SK-N-SH treated with all-trans-retinoic acid at 6 μM for 48 hours (cell line): ENCODE measurements around the gene TPK1.

Experiments used
- ATAC-seq: fragments of 200-7000 bp; cut with Tn5 transposase; 3 replicates; pipeline ENCODE4 v1.9.1; 2020; ENCODE audit warnings: mild to moderate bottlenecking, moderate library complexity
- ARNTL ChIP-seq: fragments of 450-650 bp; formaldehyde crosslinking; IDR thresholded peaks from 2 replicates; pipeline ENCODE4 v1.5.0; 2020; ENCODE audit warnings: low read depth, mild to moderate bottlenecking, moderate library complexity, borderline replicate concordance
- BACH2 ChIP-seq: fragments of 250-450 bp; sonication (Bioruptor Pico); IDR thresholded peaks from 2 replicates; pipeline ENCODE4 v1.9.0; 2021; ENCODE audit warnings: mild to moderate bottlenecking, borderline replicate concordance
- CREB5 ChIP-seq: fragments of 250-450 bp; sonication (Bioruptor Pico); IDR thresholded peaks from 2 replicates; pipeline ENCODE4 v1.5.1; 2020; ENCODE audit warnings: low read depth, mild to moderate bottlenecking, moderate library complexity
- CSDC2 ChIP-seq: fragments of 250-450 bp; sonication (Bioruptor Pico); IDR thresholded peaks from 2 replicates; pipeline ENCODE4 v1.5.0; 2020; ENCODE audit warnings: mild to moderate bottlenecking, moderate library complexity
- CSRNP3 ChIP-seq: fragments of 250-450 bp; sonication (Bioruptor Pico); IDR thresholded peaks from 2 replicates; pipeline ENCODE4 v1.5.1; 2021; ENCODE audit warnings: mild to moderate bottlenecking, moderate library complexity
- ESRRG ChIP-seq: fragments of 250-450 bp; sonication (Bioruptor Pico); IDR thresholded peaks from 2 replicates; pipeline ENCODE4 v1.6.1; 2021; ENCODE audit warnings: mild to moderate bottlenecking
- GLIS3 ChIP-seq: fragments of 250-450 bp; sonication (Bioruptor Pico); IDR thresholded peaks from 2 replicates; pipeline ENCODE4 v1.5.0; 2020; ENCODE audit warnings: mild to moderate bottlenecking, moderate library complexity
- ISL1 ChIP-seq: fragments of 250-450 bp; sonication (Bioruptor Pico); IDR thresholded peaks from 2 replicates; pipeline ENCODE4 v2.1.2; 2022; ENCODE audit warnings: mild to moderate bottlenecking, moderate library complexity
- OSR1 ChIP-seq: fragments of 250-450 bp; sonication (Bioruptor Pico); IDR thresholded peaks from 2 replicates; pipeline ENCODE4 v1.8.0; 2022; ENCODE audit warnings: moderate library complexity, mild to moderate bottlenecking, inconsistent platforms
- PATZ1 ChIP-seq: fragments of 250-450 bp; sonication (Bioruptor Pico); IDR thresholded peaks from 2 replicates; pipeline ENCODE4 v1.8.0; 2020; ENCODE audit warnings: mild to moderate bottlenecking, moderate library complexity, borderline replicate concordance
- POU6F1 ChIP-seq: fragments of 250-450 bp; sonication (Bioruptor Pico); IDR thresholded peaks from 2 replicates; pipeline ENCODE4 v1.8.0; 2021; ENCODE audit warnings: low read depth, mild to moderate bottlenecking, moderate library complexity, borderline replicate concordance
- PPARA ChIP-seq: fragments of 250-450 bp; sonication (Bioruptor Pico); IDR thresholded peaks from 2 replicates; pipeline ENCODE4 v1.5.0; 2020; ENCODE audit warnings: mild to moderate bottlenecking, borderline replicate concordance
- RARB ChIP-seq: fragments of 250-450 bp; sonication (Bioruptor Pico); IDR thresholded peaks from 2 replicates; pipeline ENCODE4 v1.8.0; 2021; ENCODE audit warnings: mild to moderate bottlenecking, moderate library complexity
- SNAI2 ChIP-seq: fragments of 250-450 bp; sonication (Bioruptor Pico); IDR thresholded peaks from 2 replicates; pipeline ENCODE4 v1.5.0; 2020; ENCODE audit warnings: mild to moderate bottlenecking, moderate library complexity
- TCF4 ChIP-seq: fragments of 250-450 bp; sonication (Bioruptor Pico); IDR thresholded peaks from 2 replicates; pipeline ENCODE4 v1.8.0; 2021; ENCODE audit warnings: mild to moderate bottlenecking, moderate library complexity, borderline replicate concordance
- TOX ChIP-seq: fragments of 250-450 bp; sonication (Bioruptor Pico); IDR thresholded peaks from 2 replicates; pipeline ENCODE4 v1.8.0; 2021; ENCODE audit warnings: mild to moderate bottlenecking, moderate library complexity, borderline replicate concordance
- TSHZ2 ChIP-seq: fragments of 250-450 bp; sonication (Bioruptor Pico); IDR thresholded peaks from 2 replicates; pipeline ENCODE4 v1.5.0; 2020; ENCODE audit warnings: mild to moderate bottlenecking, moderate library complexity
- ZC3H10 ChIP-seq: fragments of 250-450 bp; sonication (Bioruptor Pico); IDR thresholded peaks from 2 replicates; pipeline ENCODE4 v1.5.1; 2021; ENCODE audit warnings: mild to moderate bottlenecking, moderate library complexity
- ZFP3 ChIP-seq: fragments of 250-450 bp; sonication (Bioruptor Pico); IDR thresholded peaks from 2 replicates; pipeline ENCODE4 v1.5.0; 2020; ENCODE audit warnings: mild to moderate bottlenecking, moderate library complexity
- ZFP30 ChIP-seq: fragments of 450-650 bp; formaldehyde crosslinking; IDR thresholded peaks from 2 replicates; pipeline ENCODE4 v1.5.0; 2022; ENCODE audit warnings: mild to moderate bottlenecking, moderate library complexity
- ZNF565 ChIP-seq: fragments of 450-650 bp; formaldehyde crosslinking; conservative IDR thresholded peaks from 2 replicates; pipeline ENCODE4 v1.5.0; 2020; ENCODE audit warnings: low read depth, mild to moderate bottlenecking, moderate library complexity
- ZNF70 ChIP-seq: fragments of 450-650 bp; formaldehyde crosslinking; IDR thresholded peaks from 2 replicates; pipeline ENCODE4 v1.5.0; 2020; ENCODE audit warnings: mild to moderate bottlenecking, moderate library complexity
- ZNF8 ChIP-seq: fragments of 450-650 bp; formaldehyde crosslinking; IDR thresholded peaks from 2 replicates; pipeline ENCODE4 v1.5.0; 2020; ENCODE audit warnings: mild to moderate bottlenecking, moderate library complexity

Gene TPK1

GRCh38 chr7:144817001-144817400, 18.9 kb downstream of the TPK1 start:
- TF ChIP-seq TOX (CRISPR knock-in tag) (no peak), ESRRG (CRISPR knock-in tag) (no peak), SNAI2 (CRISPR knock-in tag) (no peak), CSDC2 (CRISPR knock-in tag) (no peak)
- TF ChIP-seq, all 23 proteins: peak for 0
- ATAC-seq: no peak

- TF ChIP-seq RARB: no peak
- no peak for TF ChIP-seq TCF4 (CRISPR knock-in tag)
- no peak for TF ChIP-seq CSRNP3
- TF ChIP-seq CREB5 (CRISPR knock-in tag): no peak
- no peak for TF ChIP-seq PATZ1 (CRISPR knock-in tag)
- no peak for TF ChIP-seq ZFP3
- no peak for TF ChIP-seq BACH2 (CRISPR knock-in tag)
- TF ChIP-seq GLIS3: no peak
- no peak for TF ChIP-seq SNAI2 (CRISPR knock-in tag)
- no peak for TF ChIP-seq TSHZ2 (CRISPR knock-in tag)
- no peak for TF ChIP-seq ISL1 (CRISPR knock-in tag)
- no peak for TF ChIP-seq TOX (CRISPR knock-in tag)
- TF ChIP-seq POU6F1 (CRISPR knock-in tag): no peak
- no peak for TF ChIP-seq ZFP30 (CRISPR knock-in tag)
- no peak for TF ChIP-seq CSDC2 (CRISPR knock-in tag)
- no peak for TF ChIP-seq ESRRG (CRISPR knock-in tag)
- no peak for TF ChIP-seq PPARA (CRISPR knock-in tag)
- no peak for TF ChIP-seq ZNF8 (CRISPR knock-in tag)
- TF ChIP-seq ZNF70: no peak
- no peak for TF ChIP-seq OSR1 (CRISPR knock-in tag)
- ATAC-seq: no peak
Observed at GRCh38 chr7:144814299-144814698, 21.6 kb downstream of the TPK1 start.

- no peak for ATAC-seq
- no peak for TF ChIP-seq ESRRG (CRISPR knock-in tag)
- no peak for TF ChIP-seq ZFP30 (CRISPR knock-in tag)
- TF ChIP-seq ZNF565 (CRISPR knock-in tag): no peak
- TF ChIP-seq SNAI2 (CRISPR knock-in tag): no peak
- TF ChIP-seq ZNF8 (CRISPR knock-in tag): no peak
- TF ChIP-seq CSRNP3: no peak
- no peak for TF ChIP-seq ZC3H10 (CRISPR knock-in tag)
- TF ChIP-seq ARNTL (CRISPR knock-in tag): no peak
- no peak for TF ChIP-seq RARB
- TF ChIP-seq ZNF70: no peak
- TF ChIP-seq POU6F1 (CRISPR knock-in tag): no peak
Observed at GRCh38 chr7:144812379-144813283, 23.2 kb downstream of the TPK1 start.
